Activated naive CD4-positive, alpha-beta T cell treated with anti-CD3 and anti-CD28 coated beads, Interleukin-2, amount 10 ng/mL, durations not matched to agents 7 days and 5 days (primary cell): ENCODE measurements around the gene ACSL4.

Experiments
- CTCF ChIA-PET: fragments of 350-600 bp; sonication (Branson Sonifier 250); formaldehyde crosslinking; loops from one replicate; lab custom pipeline; 2021; ENCODE audit warnings: antibody characterized with exemption; lab: Charles Lee
- DNase-seq: peaks from one replicate; pipeline ENCODE4 v3.0.0-alpha.2; 2020
- H3K27ac Mint-ChIP-seq: one replicate; pipeline ENCODE4 v1.8.0; 2021; ENCODE audit warnings: mild to moderate bottlenecking, moderate library complexity, mixed read lengths
- H3K27me3 Mint-ChIP-seq: one replicate; pipeline ENCODE4 v1.8.0; 2021; ENCODE audit warnings: mild to moderate bottlenecking, mixed read lengths
- H3K36me3 Mint-ChIP-seq: one replicate; pipeline ENCODE4 v1.8.0; 2021; ENCODE audit warnings: mixed read lengths
- H3K4me1 Mint-ChIP-seq: one replicate; pipeline ENCODE4 v1.8.0; 2021; ENCODE audit warnings: mixed read lengths
- H3K4me3 Mint-ChIP-seq: one replicate; pipeline ENCODE4 v1.8.0; 2021; ENCODE audit warnings: mild to moderate bottlenecking, moderate library complexity, mixed read lengths
- H3K9me3 Mint-ChIP-seq: one replicate; pipeline ENCODE4 v1.8.0; 2021; ENCODE audit warnings: mixed read lengths

The ACSL4 gene

GRCh38 chrX:109632906-109633504 is 100.1 kb downstream of the ACSL4 start:
- H3K9me3 Mint-ChIP-seq: peaks cover 2% of the 10 kb centered on the region
- CTCF ChIA-PET: interaction anchor here (2.1 to 2.3 kb wide), 2 partner anchors 147 to 224 kb away, joined by 4 to 14 read pairs; no protein-coding TSS in a partner anchor
- no peak overlapping the region for H3K4me3 Mint-ChIP-seq
- no peak for DNase-seq
- H3K4me1 Mint-ChIP-seq: peaks cover 13% of the 10 kb centered on the region
- no peaks in the 10 kb centered on the region for H3K27me3 Mint-ChIP-seq
- H3K36me3 Mint-ChIP-seq: peaks cover 6% of the 10 kb centered on the region
- H3K27ac Mint-ChIP-seq: no peak overlapping the region

GRCh38 chrX:109629310-109629709 is 103.7 kb downstream of the ACSL4 start:
- no peak overlapping the region for H3K4me3 Mint-ChIP-seq
- H3K9me3 Mint-ChIP-seq: no peaks in the 10 kb centered on the region
- no peak for DNase-seq
- no peaks in the 10 kb centered on the region for H3K4me1 Mint-ChIP-seq
- peaks cover 2% of the 10 kb centered on the region for H3K36me3 Mint-ChIP-seq
- CTCF ChIA-PET: no interaction called here
- no peaks in the 10 kb centered on the region for H3K27me3 Mint-ChIP-seq
- H3K27ac Mint-ChIP-seq: no peak overlapping the region

GRCh38 chrX:109626637-109627036 is 106.4 kb downstream of the ACSL4 start:
- DNase-seq: no peak
- no peaks in the 10 kb centered on the region for H3K4me1 Mint-ChIP-seq
- CTCF ChIA-PET: interaction anchor here (0.8 to 1.0 kb wide), 2 partner anchors 9 kb away, joined by 3 read pairs; no protein-coding TSS in a partner anchor
- H3K4me3 Mint-ChIP-seq: no peak overlapping the region
- H3K36me3 Mint-ChIP-seq: peaks cover 2% of the 10 kb centered on the region
- H3K27me3 Mint-ChIP-seq: no peaks in the 10 kb centered on the region
- no peak overlapping the region for H3K27ac Mint-ChIP-seq
- H3K9me3 Mint-ChIP-seq: no peaks in the 10 kb centered on the region

GRCh38 chrX:109624641-109625616 is 108.1 kb downstream of the ACSL4 start, which contains the start of gene KCNE5:
Gene KCNE5 (minus strand): TSS chrX:109625172. CDS start chrX:109625020, 152 bp downstream.
- H3K4me3 Mint-ChIP-seq: no peak within 1 kb of the TSS
- no peaks in the 10 kb centered on the region for H3K4me1 Mint-ChIP-seq
- no peak within 1 kb of the TSS for H3K27ac Mint-ChIP-seq
- no peaks in the 10 kb centered on the region for H3K27me3 Mint-ChIP-seq
- DNase-seq: no peak
- no peaks in the 10 kb centered on the region for H3K9me3 Mint-ChIP-seq
- peaks cover 2% of the 10 kb centered on the region for H3K36me3 Mint-ChIP-seq
- CTCF ChIA-PET: interaction anchor here (0.9 kb wide), 1 partner anchor 139 kb away, joined by 3 read pairs; no protein-coding TSS in a partner anchor

GRCh38 chrX:109623997-109624396 is 109.1 kb downstream of the ACSL4 start:
- CTCF ChIA-PET: no interaction called here
- no peak for DNase-seq
- no peaks in the 10 kb centered on the region for H3K4me1 Mint-ChIP-seq
- no peaks in the 10 kb centered on the region for H3K9me3 Mint-ChIP-seq
- no peak overlapping the region for H3K27ac Mint-ChIP-seq
- no peaks in the 10 kb centered on the region for H3K27me3 Mint-ChIP-seq
- peaks cover 2% of the 10 kb centered on the region for H3K36me3 Mint-ChIP-seq
- H3K4me3 Mint-ChIP-seq: no peak overlapping the region

GRCh38 chrX:109622270-109622669 is 110.8 kb downstream of the ACSL4 start:
- no peaks in the 10 kb centered on the region for H3K36me3 Mint-ChIP-seq
- CTCF ChIA-PET: interaction anchor here (1.2 kb wide), 1 partner anchor 13 kb away, joined by 3 read pairs; no protein-coding TSS in a partner anchor
- H3K4me1 Mint-ChIP-seq: no peaks in the 10 kb centered on the region
- no peak overlapping the region for H3K27ac Mint-ChIP-seq
- no peak overlapping the region for H3K4me3 Mint-ChIP-seq
- no peak for DNase-seq
- H3K27me3 Mint-ChIP-seq: no peaks in the 10 kb centered on the region
- no peaks in the 10 kb centered on the region for H3K9me3 Mint-ChIP-seq

GRCh38 chrX:109619771-109620170 is 113.3 kb downstream of the ACSL4 start:
- H3K4me3 Mint-ChIP-seq: no peak overlapping the region
- H3K27me3 Mint-ChIP-seq: no peaks in the 10 kb centered on the region
- DNase-seq: no peak
- no peaks in the 10 kb centered on the region for H3K4me1 Mint-ChIP-seq
- H3K36me3 Mint-ChIP-seq: no peaks in the 10 kb centered on the region
- no peak overlapping the region for H3K27ac Mint-ChIP-seq
- H3K9me3 Mint-ChIP-seq: no peaks in the 10 kb centered on the region
- CTCF ChIA-PET: no interaction called here

GRCh38 chrX:109614951-109615350 is 118.1 kb downstream of the ACSL4 start:
- H3K27ac Mint-ChIP-seq: no peak overlapping the region
- no peaks in the 10 kb centered on the region for H3K4me1 Mint-ChIP-seq
- no peak for DNase-seq
- H3K4me3 Mint-ChIP-seq: no peak overlapping the region
- no peaks in the 10 kb centered on the region for H3K9me3 Mint-ChIP-seq
- CTCF ChIA-PET: no interaction called here
- H3K36me3 Mint-ChIP-seq: no peaks in the 10 kb centered on the region
- H3K27me3 Mint-ChIP-seq: no peaks in the 10 kb centered on the region

GRCh38 chrX:109601486-109601885 is 131.6 kb downstream of the ACSL4 start:
- no peak overlapping the region for H3K27ac Mint-ChIP-seq
- CTCF ChIA-PET: no interaction called here

GRCh38 chrX:109600237-109600651 is 132.8 kb downstream of the ACSL4 start:
- Mint-ChIP-seq H3K4me1 (no peaks in the 10 kb centered on the region), H3K4me3 (no peak overlapping the region)

More at GRCh38 chrX:109601486-109601885, 131.6 kb downstream of the ACSL4 start:
- H3K27me3 Mint-ChIP-seq: peaks cover 31% of the 10 kb centered on the region
- H3K9me3 Mint-ChIP-seq: peaks cover 2% of the 10 kb centered on the region
- no peaks in the 10 kb centered on the region for H3K4me1 Mint-ChIP-seq
- H3K4me3 Mint-ChIP-seq: no peak overlapping the region
- H3K36me3 Mint-ChIP-seq: no peaks in the 10 kb centered on the region
- no peak for DNase-seq

GRCh38 chrX:109596015-109596414 is 137.0 kb downstream of the ACSL4 start:
- Mint-ChIP-seq H3K4me3 (no peak overlapping the region), H3K27me3 (peaks cover 13% of the 10 kb centered on the region), H3K27ac (no peak overlapping the region), H3K36me3 (no peaks in the 10 kb centered on the region), H3K9me3 (no peaks in the 10 kb centered on the region), H3K4me1 (no peaks in the 10 kb centered on the region)
- CTCF ChIA-PET: no interaction called here
- no peak for DNase-seq

More at GRCh38 chrX:109600237-109600651, 132.8 kb downstream of the ACSL4 start:
- H3K9me3 Mint-ChIP-seq: no peaks in the 10 kb centered on the region
- peaks cover 31% of the 10 kb centered on the region for H3K27me3 Mint-ChIP-seq
- CTCF ChIA-PET: no interaction called here
- no peak for DNase-seq
- H3K27ac Mint-ChIP-seq: no peak overlapping the region
- H3K36me3 Mint-ChIP-seq: no peaks in the 10 kb centered on the region
